ENCODE measurements around the gene DNAJB7. TPM values are rescaled to one million over a fixed set of nuclear protein-coding genes. Genes with fewer than 3 reads are reported as not detected.

The DNAJB7 gene
- not detected for total RNA-seq
- long read RNA-seq = 0 reads

DNA sequence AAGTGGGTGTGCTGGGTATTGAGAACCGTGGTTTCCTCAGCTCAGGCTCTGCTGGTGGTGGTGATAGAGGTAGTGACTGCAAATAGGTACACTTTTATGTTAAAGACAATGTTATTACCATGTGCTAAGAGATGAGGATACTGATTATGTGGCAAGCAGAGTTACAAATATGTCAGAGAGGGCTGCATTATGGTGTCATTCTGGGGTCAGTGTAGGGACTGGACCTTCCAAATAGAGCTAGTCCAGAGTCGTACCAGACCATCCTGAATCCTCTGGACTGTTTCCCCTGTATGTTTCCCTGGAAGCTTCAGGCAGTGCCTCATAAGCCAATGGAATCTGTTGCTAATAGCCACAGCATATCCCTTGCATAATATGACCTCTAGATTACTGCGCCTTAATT, at the start of gene DNAJB7:
TSS of gene DNAJB7 (minus strand) at position 101 of the 400 bp plus-strand sequence. CDS start 119 bp downstream, outside the sequence.
- Histone ChIP-seq H3K9me3 (no peaks in the 10 kb centered on the region), H3K27me3 (no peaks in the 10 kb centered on the region), H3K36me3 (no peaks in the 10 kb centered on the region), H3K4me3 (no peak within 1 kb of the TSS), H3K4me1 (peaks cover 0 to 24% (median 7%) of the 10 kb centered on the region in 4 donors), H3K27ac (no peak within 1 kb of the TSS)
- TF ChIP-seq, protein P1, sequence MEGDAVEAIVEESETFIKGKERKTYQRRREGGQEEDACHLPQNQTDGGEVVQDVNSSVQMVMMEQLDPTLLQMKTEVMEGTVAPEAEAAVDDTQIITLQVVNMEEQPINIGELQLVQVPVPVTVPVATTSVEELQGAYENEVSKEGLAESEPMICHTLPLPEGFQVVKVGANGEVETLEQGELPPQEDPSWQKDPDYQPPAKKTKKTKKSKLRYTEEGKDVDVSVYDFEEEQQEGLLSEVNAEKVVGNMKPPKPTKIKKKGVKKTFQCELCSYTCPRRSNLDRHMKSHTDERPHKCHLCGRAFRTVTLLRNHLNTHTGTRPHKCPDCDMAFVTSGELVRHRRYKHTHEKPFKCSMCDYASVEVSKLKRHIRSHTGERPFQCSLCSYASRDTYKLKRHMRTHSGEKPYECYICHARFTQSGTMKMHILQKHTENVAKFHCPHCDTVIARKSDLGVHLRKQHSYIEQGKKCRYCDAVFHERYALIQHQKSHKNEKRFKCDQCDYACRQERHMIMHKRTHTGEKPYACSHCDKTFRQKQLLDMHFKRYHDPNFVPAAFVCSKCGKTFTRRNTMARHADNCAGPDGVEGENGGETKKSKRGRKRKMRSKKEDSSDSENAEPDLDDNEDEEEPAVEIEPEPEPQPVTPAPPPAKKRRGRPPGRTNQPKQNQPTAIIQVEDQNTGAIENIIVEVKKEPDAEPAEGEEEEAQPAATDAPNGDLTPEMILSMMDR (IDR thresholded peaks at IDR 0.05) = no peak
- TF ChIP-seq POLR2A (IDR thresholded peaks at IDR 0.05) = no peak
- DNase-seq (no peak), ATAC-seq (no peak)
- 91% methylated on average over 3 of the region's 3 CpGs for WGBS (ENCODE audit: insufficient coverage, low coverage, low lambda C conversion rate, missing lambda C conversion rate)
- intact Hi-C loops (cut with DNase I) = no loop called here

DNA sequence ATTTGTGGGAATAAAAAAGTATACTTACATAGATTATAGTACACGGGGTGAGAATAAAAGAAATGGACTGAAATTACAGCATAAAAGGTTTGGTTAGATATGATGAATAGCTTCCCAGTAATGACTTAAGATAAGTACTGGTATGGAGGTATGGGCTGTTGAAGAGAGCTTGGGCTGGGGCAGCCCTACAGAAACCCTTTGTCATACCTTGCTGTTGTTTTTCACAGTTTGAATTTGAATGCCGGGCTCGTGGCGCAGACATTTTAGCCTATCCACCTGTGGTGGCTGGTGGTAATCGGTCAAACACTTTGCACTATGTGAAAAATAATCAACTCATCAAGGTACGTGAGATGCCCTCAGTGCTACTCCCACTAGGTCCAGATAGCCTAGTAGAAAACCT, 47.0 kb upstream of the DNAJB7 start:
- WGBS (ENCODE audit: insufficient coverage, low coverage, low lambda C conversion rate, missing lambda C conversion rate) = 97% methylated on average over 2 of the region's 6 CpGs
- Histone ChIP-seq H3K4me1 (no peaks in the 10 kb centered on the region), H3K9me3 (no peaks in the 10 kb centered on the region), H3K4me3 (no peak overlapping the region), H3K27me3 (no peaks in the 10 kb centered on the region), H3K27ac (no peak overlapping the region), H3K36me3 (peaks cover 0 to 47% (median 7%) of the 10 kb centered on the region in 4 donors)
- TF ChIP-seq, protein P1 (IDR thresholded peaks at IDR 0.05) = no peak
- TF ChIP-seq POLR2A (IDR thresholded peaks at IDR 0.05) = no peak
- DNase-seq (no peak), ATAC-seq (no peak)
- intact Hi-C loops (cut with DNase I) = no loop called here

DNA sequence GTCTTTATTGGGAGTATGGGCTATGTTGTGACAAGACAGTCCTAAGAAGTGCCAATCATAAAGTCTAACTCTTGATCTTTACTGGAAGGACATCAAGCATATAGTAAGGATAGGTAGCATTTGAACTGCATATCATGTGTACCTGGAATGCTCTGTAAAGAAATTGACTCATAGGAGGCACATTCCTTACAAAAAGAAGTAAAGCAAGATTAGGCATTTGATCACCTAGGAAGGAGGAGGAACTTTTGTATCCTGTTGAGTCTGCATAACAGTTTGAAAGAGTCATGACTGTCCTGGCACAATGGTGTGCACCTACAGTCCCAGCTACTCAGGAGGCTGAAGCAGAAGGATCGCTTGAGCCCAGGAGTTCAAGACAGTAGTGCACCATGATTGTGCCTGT, 42.2 kb upstream of the DNAJB7 start:
- ATAC-seq = no peak
- TF ChIP-seq POLR2A (IDR thresholded peaks at IDR 0.05) = no peak
- TF ChIP-seq, protein P1 (IDR thresholded peaks at IDR 0.05) = no peak
- Histone ChIP-seq H3K9me3 (no peaks in the 10 kb centered on the region), H3K4me3 (no peak overlapping the region), H3K36me3 (peaks cover 0 to 16% (median 2%) of the 10 kb centered on the region in 4 donors), H3K27me3 (no peaks in the 10 kb centered on the region), H3K4me1 (no peaks in the 10 kb centered on the region), H3K27ac (no peak overlapping the region)
- DNase-seq = no peak
- 100% methylated on average over 1 of the region's 1 CpG for WGBS (ENCODE audit: insufficient coverage, low coverage, low lambda C conversion rate, missing lambda C conversion rate)
- intact Hi-C loops (cut with DNase I) = no loop called here

DNA sequence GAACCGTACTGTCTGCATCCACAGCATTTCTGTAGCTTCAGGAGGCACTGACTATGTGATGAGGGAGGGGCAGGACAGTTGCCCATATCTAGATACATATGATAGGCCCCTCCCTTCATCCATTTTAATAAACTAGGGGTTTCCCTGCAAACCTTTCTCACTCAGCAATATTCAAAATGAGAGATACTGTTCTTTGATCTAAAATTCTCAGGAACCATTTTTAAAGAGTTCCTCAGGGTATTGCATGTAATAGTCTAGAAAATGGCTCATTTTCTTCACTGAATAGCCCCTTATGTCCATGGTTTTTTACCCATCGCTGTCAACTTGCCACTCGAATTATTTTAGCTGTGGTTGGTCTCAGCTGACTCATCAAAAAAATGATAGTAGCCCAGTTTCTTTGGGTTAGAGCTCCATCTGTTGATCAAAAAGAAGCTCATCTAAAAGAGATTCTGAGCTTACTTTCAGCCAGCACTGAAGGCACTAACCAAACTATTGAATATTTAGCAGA, 37.0 kb upstream of the DNAJB7 start:
- H3K36me3 ChIP-seq = no peaks in the 10 kb centered on the region
- no peak overlapping the region for H3K4me3 ChIP-seq
- H3K27me3 ChIP-seq = no peaks in the 10 kb centered on the region
- H3K27ac ChIP-seq = no peak overlapping the region
- no peaks in the 10 kb centered on the region for H3K9me3 ChIP-seq
- no peak for DNase-seq
- peak; percentile 85 to 92 (median 88) for ATAC-seq
- H3K4me1 ChIP-seq = peaks cover 0 to 3% (median 0%) of the 10 kb centered on the region in 4 donors
- no peak for TF ChIP-seq POLR2A (IDR thresholded peaks at IDR 0.05)
- TF ChIP-seq, protein P1 (IDR thresholded peaks at IDR 0.05) = peak; percentile 58 to 67 (median 60)
- intact Hi-C loops (cut with DNase I) = no loop called here
- 30% methylated on average over 3 of the region's 3 CpGs for WGBS (ENCODE audit: insufficient coverage, low coverage, low lambda C conversion rate, missing lambda C conversion rate)
